Coronary artery (tissue), 2 donors: ENCODE measurements around the gene LRRN2.

Source experiments
- DNase-seq: peaks from one replicate; pipeline ENCODE4 v3.0.0-alpha.2; 2017; ENCODE audit warnings: low spot score
- H3K27ac ChIP-seq, 2 donors: fragments of 200-600 bp; sonication (generic); one replicate each; pipeline ENCODE4 v1.5.1; 2016 to 2019
- H3K4me3 ChIP-seq: fragments of 200-600 bp; sonication (generic); 2 replicates; pipeline ENCODE4 v1.5.1; 2016; ENCODE audit warnings: mild to moderate bottlenecking, moderate library complexity
- TF ChIP-seq, protein P1 (sequence below): fragments of 200-600 bp; sonication (generic); IDR thresholded peaks from one replicate; pipeline ENCODE4 v1.5.1; 2019; ENCODE audit warnings: antibody characterized with exemption

LRRN2 gene

DNA sequence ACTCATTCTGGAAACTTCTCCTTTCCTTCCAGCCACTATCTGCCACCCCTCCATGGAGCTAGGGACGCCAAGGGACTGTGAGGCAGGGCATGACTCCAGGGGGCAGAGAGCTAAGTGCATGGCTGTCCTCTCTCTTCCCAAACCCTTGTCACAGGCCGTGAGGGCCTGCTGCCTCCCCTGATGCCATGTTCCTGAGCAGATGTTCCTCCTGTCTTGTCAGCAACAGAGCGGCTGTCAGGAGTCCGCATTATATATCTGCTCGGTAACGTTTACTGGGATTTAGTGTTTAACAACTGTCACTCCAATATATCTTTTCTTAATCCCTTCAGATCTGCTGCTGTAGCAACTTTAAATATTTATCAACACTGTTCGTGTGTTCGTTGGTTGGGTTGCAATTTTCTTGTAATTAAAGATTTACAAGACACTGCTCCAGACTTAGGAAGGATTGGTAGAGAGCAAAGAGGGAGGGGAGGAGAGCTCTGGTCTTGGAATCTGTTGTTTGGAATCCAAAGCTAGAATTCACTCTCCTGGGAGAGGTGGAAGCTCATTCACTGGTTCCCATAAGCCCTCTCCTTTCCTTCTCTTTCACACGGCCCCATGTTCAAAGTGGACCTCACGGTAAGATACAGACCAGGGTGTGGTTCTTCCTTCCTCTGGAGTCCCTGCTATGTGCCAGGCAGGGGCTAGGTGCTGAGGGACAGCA lies 93.1 kb downstream of the LRRN2 start:
- Histone ChIP-seq H3K27ac (no peak overlapping the region), H3K4me3 (no peak overlapping the region)
- TF ChIP-seq, protein P1, sequence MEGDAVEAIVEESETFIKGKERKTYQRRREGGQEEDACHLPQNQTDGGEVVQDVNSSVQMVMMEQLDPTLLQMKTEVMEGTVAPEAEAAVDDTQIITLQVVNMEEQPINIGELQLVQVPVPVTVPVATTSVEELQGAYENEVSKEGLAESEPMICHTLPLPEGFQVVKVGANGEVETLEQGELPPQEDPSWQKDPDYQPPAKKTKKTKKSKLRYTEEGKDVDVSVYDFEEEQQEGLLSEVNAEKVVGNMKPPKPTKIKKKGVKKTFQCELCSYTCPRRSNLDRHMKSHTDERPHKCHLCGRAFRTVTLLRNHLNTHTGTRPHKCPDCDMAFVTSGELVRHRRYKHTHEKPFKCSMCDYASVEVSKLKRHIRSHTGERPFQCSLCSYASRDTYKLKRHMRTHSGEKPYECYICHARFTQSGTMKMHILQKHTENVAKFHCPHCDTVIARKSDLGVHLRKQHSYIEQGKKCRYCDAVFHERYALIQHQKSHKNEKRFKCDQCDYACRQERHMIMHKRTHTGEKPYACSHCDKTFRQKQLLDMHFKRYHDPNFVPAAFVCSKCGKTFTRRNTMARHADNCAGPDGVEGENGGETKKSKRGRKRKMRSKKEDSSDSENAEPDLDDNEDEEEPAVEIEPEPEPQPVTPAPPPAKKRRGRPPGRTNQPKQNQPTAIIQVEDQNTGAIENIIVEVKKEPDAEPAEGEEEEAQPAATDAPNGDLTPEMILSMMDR, result no peak
- no peak for DNase-seq

DNA sequence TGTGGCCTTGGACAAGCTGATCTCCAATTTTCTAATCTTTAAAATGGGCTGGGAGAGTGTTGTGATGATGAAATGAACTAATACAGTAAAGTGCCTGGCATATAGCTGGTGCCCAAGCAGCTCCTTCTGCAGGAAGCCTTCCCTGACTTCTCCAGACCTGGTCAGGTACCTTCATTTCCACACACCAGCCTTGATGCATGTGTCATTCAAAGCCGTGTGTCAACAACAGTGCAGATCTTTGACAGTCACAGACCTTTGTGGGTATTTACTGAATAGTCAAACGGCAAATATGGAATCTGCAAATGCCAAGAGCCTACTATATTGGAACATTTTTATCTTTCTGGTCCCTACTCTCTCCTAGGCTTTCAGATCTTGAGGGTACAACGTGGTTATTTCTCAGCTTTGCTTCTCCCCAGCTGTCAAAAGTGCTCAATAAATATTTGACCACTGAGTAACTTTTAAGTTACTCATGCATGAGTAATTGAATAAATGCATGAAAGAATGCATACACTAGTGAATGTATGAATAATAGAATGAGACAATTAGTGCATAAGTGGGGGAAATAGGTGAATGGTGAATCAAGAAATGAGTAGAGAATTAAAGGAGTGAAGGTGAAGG lies 94.0 kb downstream of the LRRN2 start:
- Histone ChIP-seq H3K4me3 (no peak overlapping the region), H3K27ac (no peak overlapping the region)
- TF ChIP-seq, protein P1, result no peak
- no peak for DNase-seq

DNA sequence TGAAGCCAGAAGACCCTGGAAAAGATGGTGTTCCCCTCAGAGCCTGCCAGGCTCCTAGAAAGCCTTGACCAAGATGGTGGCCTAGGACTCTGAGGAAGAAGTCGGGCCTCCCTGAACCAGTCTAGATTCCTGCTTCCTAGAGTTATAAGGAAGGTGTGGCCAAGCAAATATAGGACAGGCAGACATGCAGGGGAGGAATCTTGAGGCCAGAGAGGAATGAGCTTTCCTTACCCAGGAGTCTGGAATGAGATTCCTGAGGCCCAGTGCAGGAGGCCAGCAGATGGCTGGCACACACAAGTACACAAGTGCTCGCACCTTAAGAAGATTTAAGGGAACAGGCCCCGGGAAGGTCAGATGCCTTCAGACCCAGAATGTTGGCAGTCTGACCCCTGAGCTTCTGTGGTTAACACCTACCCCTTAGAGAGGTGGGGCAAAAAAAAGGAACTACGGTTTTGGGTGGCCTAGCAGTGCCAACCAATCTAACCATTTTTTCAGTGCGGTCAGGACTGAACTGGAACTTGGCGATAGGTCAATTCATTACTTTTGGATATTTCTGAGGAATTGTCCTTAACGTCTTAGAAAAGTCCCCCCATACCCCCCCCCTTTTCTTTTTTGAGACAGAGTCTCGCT lies 96.0 kb downstream of the LRRN2 start:
- TF ChIP-seq, protein P1, result no peak
- Histone ChIP-seq H3K27ac (no peak overlapping the region), H3K4me3 (no peak overlapping the region)
- no peak for DNase-seq

DNA sequence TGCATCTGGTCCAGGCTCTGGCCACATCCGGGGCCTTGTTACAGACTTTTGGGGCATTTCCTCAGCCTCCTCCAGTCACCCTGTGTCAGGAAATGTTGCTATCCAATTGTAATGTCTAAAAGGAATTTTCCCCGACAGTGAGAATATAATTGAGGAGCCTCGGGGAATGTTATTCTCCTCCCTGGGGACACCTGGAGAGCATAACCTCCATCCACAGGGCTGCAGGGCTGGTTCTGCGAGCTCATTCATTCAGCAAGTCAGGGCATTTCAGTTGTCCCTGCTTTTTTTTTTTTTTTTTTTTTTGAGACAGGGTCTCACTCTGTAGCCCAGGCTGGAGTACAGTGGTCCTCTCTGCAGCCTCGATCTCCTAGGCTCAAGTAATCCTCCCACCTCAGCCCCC lies 96.7 kb downstream of the LRRN2 start:
- no peak for DNase-seq
- no peak overlapping the region for H3K4me3 ChIP-seq
- TF ChIP-seq, protein P1, result no peak
- no peak overlapping the region for H3K27ac ChIP-seq

DNA sequence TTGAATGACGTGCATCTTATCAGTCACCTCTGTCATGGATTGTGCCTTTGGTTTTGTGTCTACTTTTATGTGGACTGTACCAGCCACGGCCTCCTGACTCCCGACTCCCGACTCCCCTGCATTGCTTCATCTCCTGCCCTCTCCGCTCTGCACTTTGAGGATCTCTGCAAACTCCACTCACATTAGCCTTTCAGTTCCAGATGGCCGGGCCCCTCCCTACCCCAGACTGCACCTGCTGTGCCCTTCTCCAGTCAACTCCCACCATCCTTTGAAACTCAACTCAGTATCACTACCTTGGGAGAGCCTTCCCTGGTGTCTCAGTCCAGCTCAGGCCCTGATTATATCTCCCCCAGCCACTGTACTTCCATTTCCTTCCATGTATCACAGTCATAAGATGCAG lies 97.9 kb downstream of the LRRN2 start:
- TF ChIP-seq, protein P1, result no peak
- DNase-seq, result no peak
- Histone ChIP-seq H3K4me3 (no peak overlapping the region), H3K27ac (no peak overlapping the region)

DNA sequence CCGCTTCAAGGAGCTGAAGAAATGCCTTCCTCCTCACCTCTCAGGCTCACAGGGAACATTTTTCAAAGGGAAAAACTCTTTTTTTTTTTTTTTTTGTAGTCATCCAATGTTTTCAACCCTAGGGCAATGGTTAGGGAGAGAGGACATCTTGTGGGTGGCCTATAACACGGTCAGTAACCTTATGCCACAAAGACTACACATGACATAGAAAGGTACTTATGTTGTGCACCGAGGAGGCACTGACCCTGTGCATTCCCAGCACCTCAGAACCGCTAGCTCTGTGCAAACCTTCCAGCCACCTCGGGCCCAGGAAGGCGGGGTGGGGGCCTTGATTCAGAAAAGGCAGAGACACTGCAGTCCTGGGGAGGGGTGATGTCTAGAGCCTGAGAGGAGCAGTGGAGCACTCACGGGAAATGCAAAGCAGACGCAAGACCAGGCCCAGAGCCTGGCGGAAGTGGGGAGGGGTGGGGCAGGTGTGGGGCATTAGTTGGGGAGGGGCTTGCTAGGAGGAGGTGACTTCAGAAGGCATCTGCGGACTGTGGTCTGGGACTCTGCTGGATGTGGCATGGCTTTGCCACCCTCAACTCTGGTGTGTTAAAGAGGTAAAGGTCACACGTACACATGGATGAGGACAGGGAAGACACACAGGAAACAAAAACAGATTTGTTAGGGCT lies 100.7 kb downstream of the LRRN2 start:
- TF ChIP-seq, protein P1, result no peak
- no peak overlapping the region for H3K27ac ChIP-seq
- DNase-seq, result no peak
- H3K4me3 ChIP-seq, result no peak overlapping the region
